ENCODE results near the gene VENTX. TPM values are rescaled to one million over a fixed set of nuclear protein-coding genes. Genes with fewer than 3 reads are reported as not detected.

Gene VENTX
- total RNA-seq, 1 donor from 2014 or later, result 0.13 TPM

DNA sequence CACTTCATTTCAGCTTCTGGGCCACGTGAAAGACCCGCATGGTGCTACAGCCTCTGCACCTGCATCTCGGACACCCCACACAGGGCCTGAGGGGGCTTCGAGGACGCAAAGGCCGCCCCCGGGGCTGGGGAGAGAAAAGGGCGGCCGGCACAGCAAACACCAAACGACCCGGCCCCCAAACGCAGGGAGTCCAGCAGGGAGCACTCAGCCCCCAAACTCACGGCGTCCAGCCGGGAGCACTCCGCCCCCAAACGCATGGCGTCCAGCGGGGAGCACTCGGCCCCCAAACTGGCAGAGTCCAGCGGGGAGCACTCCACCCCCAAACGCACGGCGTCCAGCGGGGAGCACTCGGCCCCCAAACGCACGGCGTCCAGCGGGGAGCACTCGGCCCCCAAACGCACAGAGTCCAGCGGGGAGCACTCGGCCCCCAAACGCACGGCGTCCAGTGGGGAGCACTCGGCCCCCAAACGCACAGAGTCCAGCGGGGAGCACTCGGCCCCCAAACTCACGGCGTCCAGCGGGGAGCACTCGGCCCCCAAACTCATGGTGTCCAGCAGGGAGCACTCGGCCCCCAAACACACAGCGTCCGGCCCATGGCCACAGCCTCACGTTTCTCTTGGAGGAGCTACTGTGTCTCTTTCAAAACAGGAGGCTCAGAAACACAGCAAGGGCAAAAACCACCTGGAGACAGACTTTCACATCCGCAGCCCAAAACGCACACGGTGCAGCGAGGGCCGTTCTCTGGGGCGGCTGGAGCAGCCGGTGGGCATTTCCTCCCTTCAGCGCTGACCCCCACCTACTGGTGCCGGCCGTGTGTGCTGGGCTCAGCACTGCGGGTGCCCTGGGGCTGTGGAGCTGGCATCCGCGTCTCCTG is 34.6 kb upstream of the VENTX start:
- DNase-seq, result no peak
- CTCF ChIA-PET, result no interaction called here
- no peaks in the 10 kb centered on the region for H3K9me3 Mint-ChIP-seq
- no peak overlapping the region for H3K27ac Mint-ChIP-seq
- TF ChIP-seq, protein P1, sequence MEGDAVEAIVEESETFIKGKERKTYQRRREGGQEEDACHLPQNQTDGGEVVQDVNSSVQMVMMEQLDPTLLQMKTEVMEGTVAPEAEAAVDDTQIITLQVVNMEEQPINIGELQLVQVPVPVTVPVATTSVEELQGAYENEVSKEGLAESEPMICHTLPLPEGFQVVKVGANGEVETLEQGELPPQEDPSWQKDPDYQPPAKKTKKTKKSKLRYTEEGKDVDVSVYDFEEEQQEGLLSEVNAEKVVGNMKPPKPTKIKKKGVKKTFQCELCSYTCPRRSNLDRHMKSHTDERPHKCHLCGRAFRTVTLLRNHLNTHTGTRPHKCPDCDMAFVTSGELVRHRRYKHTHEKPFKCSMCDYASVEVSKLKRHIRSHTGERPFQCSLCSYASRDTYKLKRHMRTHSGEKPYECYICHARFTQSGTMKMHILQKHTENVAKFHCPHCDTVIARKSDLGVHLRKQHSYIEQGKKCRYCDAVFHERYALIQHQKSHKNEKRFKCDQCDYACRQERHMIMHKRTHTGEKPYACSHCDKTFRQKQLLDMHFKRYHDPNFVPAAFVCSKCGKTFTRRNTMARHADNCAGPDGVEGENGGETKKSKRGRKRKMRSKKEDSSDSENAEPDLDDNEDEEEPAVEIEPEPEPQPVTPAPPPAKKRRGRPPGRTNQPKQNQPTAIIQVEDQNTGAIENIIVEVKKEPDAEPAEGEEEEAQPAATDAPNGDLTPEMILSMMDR (IDR thresholded peaks at IDR 0.05), result no peak
- intact Hi-C loops (cut with micrococcal nuclease), result no loop called here
- POLR2A ChIA-PET, result interaction anchor here (0.6 kb wide), 1 partner anchor 886 kb away, joined by 5 read pairs; no protein-coding TSS in a partner anchor
- no peak overlapping the region for H3K4me3 Mint-ChIP-seq
- no peaks in the 10 kb centered on the region for H3K4me1 Mint-ChIP-seq
- H3K27me3 Mint-ChIP-seq, result no peaks in the 10 kb centered on the region
- no peaks in the 10 kb centered on the region for H3K36me3 Mint-ChIP-seq (ENCODE audit: low read depth)
- no peak for ATAC-seq (ENCODE audit: low read depth)

- no peak for ATAC-seq (ENCODE audit: low read depth)
- DNase-seq, result no peak
- no peaks in the 10 kb centered on the region for H3K9me3 Mint-ChIP-seq
- ChIA-PET POLR2A (no interaction called here), CTCF (no interaction called here)
- no peaks in the 10 kb centered on the region for H3K4me1 Mint-ChIP-seq
- no peaks in the 10 kb centered on the region for H3K27me3 Mint-ChIP-seq
- H3K4me3 Mint-ChIP-seq, result no peak overlapping the region
- no peak overlapping the region for H3K27ac Mint-ChIP-seq
- no peaks in the 10 kb centered on the region for H3K36me3 Mint-ChIP-seq (ENCODE audit: low read depth)
- intact Hi-C loops (cut with micrococcal nuclease), result no loop called here
- TF ChIP-seq, protein P1 (IDR thresholded peaks at IDR 0.05), result no peak
Measured at GRCh38 chr10:133203652-133204195, 33.9 kb upstream of the VENTX start.

- Mint-ChIP-seq H3K36me3 (ENCODE audit: low read depth) (no peaks in the 10 kb centered on the region), H3K27me3 (no peaks in the 10 kb centered on the region), H3K27ac (no peak overlapping the region), H3K9me3 (no peaks in the 10 kb centered on the region), H3K4me1 (no peaks in the 10 kb centered on the region), H3K4me3 (no peak overlapping the region)
- ATAC-seq (ENCODE audit: low read depth), result no peak
- CTCF ChIA-PET, result no interaction called here
- POLR2A ChIA-PET, result no interaction called here
- TF ChIP-seq, protein P1 (IDR thresholded peaks at IDR 0.05), result no peak
- no peak for DNase-seq
- intact Hi-C loops (cut with micrococcal nuclease), result no loop called here
Measured at GRCh38 chr10:133204226-133205015, 33.2 kb upstream of the VENTX start.

DNA sequence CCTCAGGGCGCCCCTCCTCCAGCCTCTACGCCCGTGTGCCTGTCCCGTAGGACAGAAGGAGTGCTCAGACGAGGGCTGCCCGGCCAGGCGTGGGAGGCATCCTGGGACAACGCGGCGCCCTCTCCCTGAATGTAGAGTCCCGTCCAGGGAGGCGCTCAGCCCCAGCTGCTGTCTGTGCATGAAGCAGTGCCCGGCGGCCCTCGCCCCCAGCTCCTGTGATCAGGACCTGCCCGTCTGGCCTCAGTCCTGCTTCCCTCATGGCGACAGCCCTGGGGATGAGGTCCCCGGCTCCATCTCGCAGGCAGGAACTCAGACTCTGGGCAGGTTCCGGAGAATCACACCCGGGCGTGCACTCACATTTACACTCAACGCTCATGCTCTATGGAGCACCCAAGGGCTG is 32.5 kb upstream of the VENTX start:
- Mint-ChIP-seq H3K4me1 (no peaks in the 10 kb centered on the region), H3K36me3 (ENCODE audit: low read depth) (no peaks in the 10 kb centered on the region), H3K27ac (no peak overlapping the region), H3K4me3 (no peak overlapping the region), H3K27me3 (no peaks in the 10 kb centered on the region), H3K9me3 (no peaks in the 10 kb centered on the region)
- DNase-seq, result no peak
- POLR2A ChIA-PET, result no interaction called here
- intact Hi-C loops (cut with micrococcal nuclease), result no loop called here
- TF ChIP-seq, protein P1 (IDR thresholded peaks at IDR 0.05), result no peak
- no peak for ATAC-seq (ENCODE audit: low read depth)
- CTCF ChIA-PET, result no interaction called here

Measured in activated B cell treated with CpG ODN at 0.5 μM for 24 hours (primary cell).